HG03469 (cell line): ENCODE results near the gene DNASE1L1.

ENCODE experiments used
- ATAC-seq: cut with Tn5 transposase; IDR thresholded peaks from one replicate; pipeline ENCODE4 v1.9.1; 2021; ENCODE audit warnings: mild to moderate bottlenecking, moderate library complexity, moderate number of reproducible peaks; ENCODE audit not compliant: unreplicated experiment

The DNASE1L1 gene

DNA sequence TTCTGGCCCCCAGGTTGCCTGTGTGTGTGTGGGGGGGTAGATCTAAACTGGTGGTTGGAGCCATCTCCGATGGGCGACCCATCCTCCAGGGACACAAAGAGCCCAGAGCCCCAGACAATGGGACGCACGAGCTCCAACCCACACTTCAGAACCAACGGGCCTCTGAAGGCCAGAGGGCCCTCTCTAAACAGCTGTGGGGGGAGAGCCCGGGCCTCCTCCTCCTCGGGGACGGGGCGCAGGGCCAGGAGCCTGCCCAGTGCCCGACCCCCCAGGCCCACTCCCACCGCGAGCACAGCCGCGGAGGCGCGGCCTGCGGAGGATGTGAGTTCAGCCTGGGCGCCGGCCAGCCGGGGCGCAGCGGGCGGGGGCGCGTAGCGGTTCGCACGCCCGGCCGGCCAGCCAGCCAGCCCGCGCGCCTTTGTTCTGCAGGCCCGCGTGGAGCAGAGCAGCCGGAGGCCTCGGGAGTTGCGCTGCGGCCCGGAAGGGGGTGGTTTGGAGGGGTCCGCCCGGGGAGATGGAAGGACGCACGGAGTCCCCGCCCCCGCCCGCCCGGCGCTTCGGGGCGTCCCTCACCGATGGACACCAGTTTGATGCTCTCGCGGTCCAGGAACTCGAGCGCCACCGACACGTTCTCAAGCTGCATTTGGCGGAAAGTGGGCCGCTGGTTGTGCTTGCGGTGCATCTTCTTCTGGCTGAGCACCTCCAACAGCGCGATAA, 38.6 kb downstream of the DNASE1L1 start:
- ATAC-seq: no peak

DNA sequence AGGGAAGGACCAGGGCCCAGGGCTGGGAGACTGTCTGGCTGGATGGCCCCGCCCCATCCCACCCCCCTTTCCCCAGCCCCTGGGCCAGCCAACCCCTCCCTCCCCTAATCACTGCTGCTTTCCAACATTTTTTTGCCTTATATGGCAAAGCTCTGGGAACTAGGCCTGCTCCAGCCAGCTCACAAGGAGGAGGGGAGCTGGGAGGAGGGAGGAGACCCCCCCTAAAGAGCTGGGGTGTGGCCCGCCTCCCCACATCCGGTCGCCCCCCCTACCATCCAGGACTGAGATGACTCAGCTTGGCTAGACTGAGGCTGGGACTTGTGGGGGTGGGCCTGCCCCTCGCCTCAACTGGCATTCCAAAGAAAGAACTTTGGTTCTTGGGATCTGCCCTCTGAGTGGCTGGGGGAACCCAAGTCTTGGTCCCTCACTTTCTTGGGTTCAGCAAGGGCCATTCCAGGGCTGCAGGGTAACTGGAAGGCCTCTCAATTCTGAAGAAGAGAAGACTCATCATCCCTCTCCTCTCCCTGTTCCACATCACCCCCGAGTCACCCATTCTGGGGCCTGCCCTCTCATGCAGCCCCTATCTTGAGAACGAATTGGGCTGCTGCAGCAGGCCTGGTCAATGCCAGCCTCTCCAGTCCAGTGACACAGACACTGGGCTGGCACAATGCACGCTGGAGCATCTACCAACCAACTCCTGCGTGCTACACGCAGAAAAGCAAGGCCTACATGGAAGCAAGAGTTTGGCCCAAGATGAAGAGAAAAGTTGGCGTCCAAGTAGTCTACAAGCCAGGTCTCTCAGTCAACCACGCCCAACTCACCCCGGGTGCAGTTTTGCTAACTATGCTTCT, 39.4 kb downstream of the DNASE1L1 start:
- ATAC-seq: no peak

DNA sequence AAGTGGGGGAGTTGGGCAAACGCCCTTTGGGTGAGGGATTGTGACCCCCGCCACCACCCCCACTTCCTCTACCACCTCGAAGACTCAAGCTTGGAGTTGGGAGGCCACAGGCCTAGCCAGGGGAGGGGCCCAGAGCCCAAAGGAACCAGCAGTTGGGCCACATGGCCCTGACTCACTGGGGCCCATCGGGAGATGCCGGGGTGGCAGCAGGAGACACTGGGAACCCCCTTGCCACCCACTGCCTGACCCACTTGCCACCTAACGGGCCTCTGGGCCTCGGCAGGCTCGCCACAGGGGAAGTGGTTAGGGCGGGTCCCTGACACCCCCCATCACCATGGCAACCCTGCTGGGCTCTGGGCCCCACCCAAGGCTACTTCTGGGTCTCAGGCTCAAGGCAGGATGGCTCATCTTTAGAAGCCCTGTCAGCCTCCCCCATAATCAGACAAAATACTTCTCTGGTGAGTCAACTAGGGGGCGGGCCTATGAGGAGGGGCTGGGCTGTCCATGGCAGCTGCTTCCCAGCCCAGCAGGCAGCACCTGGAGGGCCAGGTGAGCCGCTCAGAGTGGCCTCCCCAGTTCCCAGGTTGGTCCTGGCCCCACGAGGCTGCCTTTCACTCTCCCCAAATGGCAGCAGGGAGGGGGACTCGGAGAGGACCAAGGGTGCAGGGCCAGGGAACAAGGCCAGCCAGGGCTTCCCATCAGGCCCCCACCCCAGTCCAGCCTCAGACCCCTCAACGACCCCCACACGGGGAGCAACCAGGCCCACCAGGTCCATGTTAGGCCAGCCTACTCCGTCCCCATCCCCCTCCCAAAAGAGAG, 40.2 kb downstream of the DNASE1L1 start:
- ATAC-seq: no peak

DNA sequence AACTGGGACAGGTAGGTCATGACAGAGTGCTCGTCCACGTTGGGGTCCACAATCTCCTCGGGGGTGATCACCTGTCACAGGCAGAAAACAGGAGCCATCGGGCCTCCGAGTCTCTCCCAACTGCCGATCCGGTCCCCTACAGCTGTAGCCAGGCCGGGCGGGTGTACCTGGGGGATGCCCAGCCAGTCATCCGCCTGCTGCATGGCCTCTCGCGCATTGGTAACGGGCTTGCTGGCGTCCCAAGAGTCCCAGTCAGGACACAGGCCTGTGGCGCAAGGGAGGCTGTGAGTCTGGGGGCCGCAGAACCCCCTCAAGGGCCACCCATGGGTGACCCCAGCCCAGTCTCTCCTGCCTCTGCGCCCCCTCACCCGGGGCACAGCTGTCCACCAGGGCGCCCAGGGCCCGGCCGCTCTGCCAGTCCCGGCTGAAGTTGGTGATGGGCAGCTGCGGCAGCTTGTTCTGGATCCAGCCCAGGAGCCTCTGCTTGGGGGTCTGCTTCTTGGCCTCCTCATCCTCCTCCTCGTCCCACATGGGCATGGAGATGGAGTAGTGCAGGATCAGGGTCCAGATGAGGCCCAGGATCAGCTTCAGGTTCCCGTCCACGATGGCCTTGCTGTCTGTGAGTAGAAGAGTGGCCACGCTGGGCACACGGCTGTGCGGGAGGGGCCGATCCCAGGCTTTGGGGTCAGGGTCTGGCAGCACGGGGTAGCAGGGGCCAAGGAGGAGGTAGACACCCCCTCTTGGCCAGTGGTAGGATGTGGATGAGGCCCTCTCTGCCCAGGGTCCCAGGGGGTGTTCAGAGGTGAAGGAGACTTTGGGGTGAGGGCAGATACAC, 41.4 kb downstream of the DNASE1L1 start:
- ATAC-seq: no peak

DNA sequence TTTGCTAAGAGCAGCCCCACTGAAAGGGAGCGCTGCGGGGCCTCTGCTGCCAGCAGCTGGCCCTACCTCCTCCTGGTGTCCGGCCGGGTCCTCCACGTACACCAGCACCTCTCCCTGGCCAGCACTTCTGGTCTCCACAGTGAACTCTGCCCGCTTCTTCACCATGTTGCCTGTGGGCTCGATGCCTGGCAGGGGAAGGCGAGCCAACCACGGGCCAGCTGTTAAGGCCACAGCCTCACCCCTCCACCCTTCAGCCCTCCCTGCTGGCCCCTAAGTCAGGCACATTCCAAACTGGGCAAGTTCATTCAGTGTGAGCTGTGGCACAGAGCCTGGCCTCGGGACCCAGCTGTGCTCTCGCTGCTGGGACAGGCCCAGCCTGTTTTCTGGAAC, 42.4 kb downstream of the DNASE1L1 start:
- ATAC-seq: no peak

DNA sequence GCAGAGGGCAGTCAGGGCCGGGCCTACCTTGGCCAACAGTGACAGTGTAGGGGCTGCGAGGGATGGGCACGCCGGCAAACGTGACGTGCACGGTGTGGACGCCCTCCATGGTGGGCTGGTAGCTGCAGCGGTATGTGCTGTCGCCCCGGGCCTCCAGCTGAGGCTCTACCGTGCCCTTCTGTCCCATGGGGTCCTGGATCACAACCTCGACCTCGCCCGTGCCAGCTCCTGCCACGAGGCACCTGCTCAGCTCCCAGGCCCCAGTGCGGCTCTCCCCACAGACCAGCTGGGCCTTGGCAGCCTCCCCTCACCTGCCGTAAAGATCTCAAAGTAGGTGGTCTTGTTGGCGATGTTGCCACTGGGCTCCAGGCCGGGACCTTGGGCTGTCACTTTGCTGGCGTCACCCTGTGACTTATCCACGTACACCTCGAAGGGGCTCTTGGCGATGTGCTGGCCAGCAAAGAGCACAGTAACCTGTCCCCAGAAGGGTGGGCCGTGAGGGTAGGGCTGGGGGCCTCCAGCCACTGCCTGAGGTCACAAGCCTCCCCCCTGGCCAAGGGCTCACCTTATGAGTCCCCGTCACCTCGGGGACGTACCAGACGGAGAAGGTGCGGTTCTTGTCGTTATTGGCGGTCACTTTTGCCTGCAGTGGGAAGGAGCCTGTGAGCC, 42.9 kb downstream of the DNASE1L1 start:
- no peak for ATAC-seq

DNA sequence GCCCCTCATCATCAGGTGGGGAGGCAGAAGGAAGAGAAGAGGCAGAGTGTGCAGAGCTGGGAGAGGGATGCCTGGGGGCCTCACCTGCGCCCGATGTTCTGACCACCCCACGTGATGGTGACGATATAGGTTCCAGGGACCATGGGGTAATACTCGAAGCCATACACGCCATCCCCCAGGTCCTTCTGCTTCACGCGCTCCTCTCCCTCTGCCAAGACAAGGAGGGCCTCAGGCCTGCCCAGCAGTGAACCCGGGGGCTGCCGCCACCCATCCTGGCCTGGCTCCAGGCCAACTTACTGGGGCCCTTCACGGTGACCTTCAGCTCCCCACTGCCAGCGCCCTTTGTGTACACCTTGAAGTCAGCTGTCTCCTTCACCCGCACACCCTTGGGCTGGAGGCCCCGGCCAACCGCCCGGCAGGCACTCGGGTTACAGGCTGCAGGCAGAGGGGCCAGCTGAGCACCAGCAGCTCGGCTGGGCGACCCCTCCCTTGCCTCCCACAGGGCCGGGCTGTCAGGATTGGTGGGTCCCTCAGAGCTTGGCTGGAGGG, 43.9 kb downstream of the DNASE1L1 start:
- no peak for ATAC-seq

DNA sequence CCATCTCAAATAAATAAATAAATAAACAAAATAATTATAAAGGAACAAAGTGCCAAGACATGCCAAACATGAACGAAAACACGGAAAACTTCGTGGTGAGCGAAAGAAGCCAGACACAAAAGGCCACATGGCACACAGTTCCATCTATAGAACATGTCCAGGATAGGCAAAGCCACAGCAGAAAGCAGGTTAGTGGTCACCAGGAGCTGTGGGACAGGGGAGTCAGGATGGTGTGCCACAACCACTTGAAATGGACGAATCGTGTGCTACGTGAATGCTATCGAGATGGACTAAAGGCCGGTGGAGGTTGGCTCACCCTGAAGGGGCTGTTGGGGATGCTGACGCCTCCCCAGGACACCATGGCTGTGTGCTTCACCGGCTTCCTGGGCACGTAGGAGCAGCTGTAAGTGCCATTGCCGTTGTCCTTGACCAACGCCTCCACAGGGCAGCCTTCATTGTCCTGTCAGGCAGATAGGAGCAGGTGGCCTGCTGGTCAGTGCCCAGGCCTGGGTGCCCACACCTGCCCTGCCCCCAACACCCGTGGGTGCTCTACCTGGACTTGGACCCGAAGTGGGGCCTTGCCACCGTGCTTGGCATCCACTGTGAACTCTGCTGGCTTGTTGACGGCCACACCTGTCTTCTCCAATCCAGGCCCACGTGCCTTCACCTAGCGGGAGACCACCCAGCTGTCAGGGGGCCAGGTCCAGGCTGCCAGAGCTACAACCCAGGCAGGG, 45.2 kb downstream of the DNASE1L1 start:
- ATAC-seq: no peak

DNA sequence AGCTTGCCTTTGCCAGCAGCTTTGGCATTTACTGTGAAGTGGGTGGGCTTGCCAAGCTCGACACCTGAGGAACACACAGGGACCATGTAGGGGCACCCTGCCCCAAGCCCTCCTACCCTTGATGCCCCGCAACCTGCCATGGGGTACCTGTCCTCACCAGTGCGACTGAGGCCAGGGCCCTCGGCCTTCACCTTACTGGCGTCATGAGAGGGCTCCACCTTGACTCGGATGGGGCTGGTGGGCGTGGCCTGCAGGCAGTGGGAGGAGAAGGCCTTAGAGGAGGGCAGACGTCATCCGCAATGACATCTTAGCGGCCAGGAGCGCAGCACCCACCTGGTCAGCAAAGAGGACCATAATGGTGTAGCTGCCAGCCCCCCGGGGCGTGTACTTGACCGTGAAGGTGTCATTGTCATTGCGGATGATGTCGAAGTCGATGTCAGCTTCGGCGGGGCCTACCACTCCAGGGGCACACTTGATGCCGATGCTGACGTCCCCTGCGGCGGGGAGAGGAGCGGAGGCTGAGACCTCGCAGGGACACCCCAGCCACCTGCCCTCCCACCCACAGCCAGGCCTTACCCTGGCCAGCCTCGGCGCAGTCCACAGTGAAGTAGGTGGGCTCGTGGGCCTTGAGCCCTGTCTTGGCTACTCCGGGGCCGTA, 46.8 kb downstream of the DNASE1L1 start:
- no peak for ATAC-seq

DNA sequence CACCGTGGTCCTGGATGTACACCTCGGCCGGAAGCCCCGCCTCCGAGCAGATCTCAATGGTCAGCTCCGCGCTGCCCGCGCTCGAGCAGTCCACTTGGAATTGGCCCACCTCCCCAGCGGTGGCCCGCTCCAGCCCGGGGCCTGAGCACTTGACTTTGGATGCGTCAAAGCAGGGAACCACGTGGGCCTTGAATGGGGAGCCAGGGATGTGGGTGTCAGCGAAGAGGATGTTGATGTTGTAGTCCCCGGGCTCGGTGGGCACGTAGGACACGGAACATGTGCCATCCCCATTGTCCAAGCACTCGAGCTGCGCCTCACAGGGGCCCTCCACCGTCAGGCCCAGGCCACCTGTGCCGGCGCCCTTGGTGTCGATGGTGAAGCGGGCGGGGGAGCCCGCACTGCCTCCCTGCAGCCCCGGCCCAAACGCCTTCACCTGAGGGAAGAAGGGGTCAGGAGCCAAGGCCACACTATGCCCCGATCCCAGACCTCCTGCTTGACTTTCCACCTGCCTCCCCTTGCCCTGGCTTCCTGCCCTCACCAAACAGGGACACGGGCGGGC, 48.8 kb downstream of the DNASE1L1 start:
- no peak for ATAC-seq

DNA sequence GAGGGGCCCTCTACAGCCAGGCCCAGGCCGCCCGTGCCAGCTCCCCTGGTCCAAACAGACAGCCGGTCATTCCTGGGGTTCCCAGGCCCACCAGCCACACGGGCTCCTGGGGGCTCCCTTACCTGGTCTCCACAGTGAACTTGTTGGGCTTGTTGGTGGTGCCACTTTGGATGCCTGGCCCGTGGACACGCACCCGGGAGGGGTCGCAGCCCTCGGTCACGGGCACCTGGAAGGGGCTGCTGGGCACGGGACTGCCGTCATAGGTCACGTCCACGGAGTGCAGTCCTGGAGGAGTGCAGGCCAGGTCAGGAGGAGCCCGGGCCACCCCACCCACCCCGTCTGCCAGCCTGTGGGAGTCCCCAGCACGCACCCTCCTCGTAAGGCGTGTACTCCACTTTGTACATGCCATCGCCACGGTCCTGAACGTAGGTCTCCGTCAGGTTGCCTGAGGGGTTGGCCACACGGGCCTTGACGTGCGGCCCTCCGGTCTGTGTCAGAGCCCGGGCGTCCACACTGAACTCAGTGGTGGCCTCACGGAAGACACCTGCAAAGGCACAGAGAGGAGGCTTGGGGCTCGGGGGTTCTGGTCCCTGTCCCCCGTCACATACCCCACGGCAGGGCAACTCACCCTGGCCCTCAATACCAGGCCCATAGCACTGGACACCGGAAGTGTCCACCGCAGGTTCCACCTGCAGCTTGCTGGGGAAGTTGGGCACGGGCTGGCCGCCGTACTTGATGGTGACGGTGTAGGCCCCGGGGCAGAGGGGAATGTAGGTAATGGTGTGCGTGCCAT, 49.5 kb downstream of the DNASE1L1 start:
- ATAC-seq: no peak

DNA sequence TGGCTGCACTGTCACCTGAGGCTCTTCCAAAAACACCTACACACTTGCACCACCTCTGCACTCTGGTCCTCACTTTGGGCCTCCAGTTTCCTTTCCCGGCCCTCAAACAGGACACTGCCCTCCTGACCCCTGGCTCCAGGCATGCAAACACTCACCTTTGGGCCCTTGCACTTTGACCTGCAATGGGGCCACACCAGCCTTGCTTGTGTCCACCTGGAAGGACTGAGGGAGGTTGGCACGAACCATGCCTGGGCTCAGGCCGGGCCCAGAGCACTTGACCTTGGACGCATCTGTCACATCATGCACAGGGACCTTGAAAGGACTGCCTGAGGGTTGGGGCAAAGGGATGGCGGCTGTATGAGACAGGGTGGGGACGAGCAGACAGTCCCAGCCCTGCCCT, 50.2 kb downstream of the DNASE1L1 start:
- ATAC-seq: no peak

DNA sequence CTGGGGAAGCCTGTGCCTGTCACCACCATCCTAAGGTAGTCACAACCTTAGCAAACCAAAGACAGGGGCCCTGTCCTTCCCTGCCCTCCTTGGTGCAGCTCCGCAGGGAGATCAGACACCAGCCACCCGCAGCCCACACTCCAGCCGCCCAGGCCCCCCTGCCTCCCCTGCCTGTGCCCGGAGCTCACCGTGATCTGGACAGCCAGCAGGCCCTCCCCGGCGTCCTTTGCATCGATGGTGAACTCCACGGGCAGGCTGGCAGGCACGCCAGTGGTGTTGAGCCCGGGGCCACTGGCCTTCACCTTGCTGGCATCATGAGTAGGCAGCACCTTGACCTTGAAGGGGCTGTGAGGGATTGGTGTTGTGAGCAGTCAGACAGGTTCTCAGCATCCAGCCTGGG, 51.0 kb downstream of the DNASE1L1 start:
- ATAC-seq: no peak

DNA sequence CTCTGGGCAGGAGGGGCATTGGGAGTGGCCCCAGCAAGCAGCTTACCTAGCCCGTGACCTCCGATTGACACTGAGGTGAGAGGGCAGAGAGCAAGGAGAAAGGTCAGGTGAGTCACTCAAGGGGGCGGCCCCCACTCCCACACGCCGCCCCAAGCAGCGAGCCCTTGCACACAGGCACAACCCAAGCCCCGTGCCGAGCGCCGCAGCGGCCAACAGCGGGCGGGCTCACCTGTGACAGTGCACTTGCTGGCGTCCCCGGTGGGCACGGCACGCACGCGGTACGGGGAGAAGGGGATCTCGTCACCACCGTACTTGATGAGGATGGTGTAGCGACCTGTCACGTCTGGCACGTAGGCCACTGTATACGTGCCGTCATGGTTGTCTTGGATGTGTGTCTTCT, 51.8 kb downstream of the DNASE1L1 start:
- no peak for ATAC-seq

DNA sequence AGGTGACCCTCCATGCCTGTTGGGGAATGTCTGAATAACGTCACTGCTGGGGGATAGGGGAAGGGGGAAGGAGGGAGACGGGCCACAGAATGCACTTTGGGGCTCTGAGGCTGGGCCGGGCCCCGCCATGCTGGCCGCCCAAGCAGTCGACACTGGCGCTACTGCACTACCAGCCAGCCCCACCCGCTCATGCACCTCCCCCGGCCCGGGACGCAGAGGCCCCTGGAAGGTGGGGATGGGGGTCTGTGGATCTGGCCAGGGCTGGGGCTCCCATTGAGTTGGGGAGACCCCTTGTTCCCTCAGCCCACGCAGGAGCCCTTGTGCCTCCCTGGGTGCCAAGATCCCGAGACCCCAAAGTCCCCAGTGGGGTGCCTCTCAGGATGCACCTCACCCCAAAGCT, 52.5 kb downstream of the DNASE1L1 start:
- no peak for ATAC-seq

DNA sequence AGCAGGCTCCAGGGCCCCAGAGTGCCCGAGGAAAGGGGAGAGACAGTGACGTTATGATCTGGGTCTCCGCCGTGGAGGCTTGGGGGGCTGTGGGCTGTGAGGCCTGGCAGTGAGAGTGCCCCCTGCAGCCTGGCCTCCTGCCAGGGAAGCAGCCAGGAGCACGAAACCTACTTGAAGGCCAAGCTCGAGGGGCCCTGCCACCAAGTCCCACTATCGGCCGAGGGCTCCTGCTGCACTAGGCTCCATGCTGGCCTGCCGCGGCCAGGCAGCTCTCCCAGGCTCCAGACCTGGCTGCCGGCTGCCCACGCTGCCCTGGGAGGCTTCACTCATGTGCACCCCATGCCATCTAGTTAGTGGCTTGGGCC, 53.3 kb downstream of the DNASE1L1 start:
- no peak for ATAC-seq

DNA sequence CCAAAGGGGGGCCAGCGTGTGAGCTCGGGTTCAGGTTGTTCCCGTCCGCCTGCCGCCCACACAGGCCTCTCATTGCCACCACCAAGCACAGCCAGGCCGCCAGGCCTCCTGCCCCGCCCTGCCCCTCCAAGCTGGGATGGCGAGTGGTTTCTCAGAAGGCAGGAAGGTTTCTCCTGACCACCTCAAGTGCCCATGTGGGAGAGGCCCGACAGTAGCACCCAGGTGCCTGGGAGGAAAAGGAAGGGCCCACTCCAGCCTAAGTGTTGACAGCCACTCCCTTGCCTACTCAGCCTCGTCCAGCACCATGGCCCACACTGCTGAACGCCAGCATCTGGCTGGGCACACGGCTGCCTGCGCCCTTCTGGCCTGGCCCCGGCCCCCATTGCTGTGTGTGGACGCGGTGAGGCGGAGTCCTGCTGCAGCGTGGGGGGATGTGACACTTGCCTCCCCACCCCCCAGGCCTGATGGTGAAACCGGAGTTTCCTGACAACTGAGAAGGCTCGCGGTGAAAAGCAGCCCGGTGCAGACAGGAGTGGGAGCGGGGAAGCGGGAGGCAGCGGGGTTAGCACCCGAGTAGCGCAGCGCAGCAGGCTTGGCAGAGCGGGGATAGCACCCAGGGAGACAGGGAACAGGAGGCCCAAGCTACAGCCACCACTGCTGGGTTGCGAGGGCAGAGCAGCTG, 53.8 kb downstream of the DNASE1L1 start:
- no peak for ATAC-seq
